HG02973 (cell line): Measurements from ENCODE around the gene FLACC1.
A peak's percentile ranks its signal among the peaks of the same experiment; 100 is the strongest.
"Not testable (repeated sequence)": the region's sequence is repeated elsewhere in the genome, so short reads cannot be mapped to it uniquely, and the experiment has no call there.

Experiments
- ATAC-seq: cut with Tn5 transposase; IDR thresholded peaks from one replicate; pipeline ENCODE4 v1.9.1; 2021; ENCODE audit warnings: moderate library complexity; ENCODE audit not compliant: unreplicated experiment

The FLACC1 gene

DNA sequence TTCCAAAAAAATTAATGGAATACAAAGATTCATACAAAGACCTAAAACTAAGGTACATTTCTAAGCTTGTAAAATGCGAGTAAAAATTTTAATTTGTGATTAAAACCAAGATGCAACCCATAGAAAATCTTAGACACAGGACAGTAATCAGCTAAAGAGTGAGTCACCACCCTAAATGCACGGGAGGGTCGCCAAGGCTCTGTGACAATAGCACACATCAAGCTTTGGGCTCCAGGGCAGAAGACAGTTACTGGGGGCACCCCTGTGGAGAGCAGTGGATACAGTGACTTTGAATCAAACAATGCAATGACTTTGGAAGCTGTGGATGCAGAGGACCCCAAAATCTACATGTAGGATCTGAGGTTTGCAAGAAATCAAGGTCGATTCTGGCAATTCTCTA lies 7.5 kb downstream of the FLACC1 start:
- ATAC-seq: no peak

DNA sequence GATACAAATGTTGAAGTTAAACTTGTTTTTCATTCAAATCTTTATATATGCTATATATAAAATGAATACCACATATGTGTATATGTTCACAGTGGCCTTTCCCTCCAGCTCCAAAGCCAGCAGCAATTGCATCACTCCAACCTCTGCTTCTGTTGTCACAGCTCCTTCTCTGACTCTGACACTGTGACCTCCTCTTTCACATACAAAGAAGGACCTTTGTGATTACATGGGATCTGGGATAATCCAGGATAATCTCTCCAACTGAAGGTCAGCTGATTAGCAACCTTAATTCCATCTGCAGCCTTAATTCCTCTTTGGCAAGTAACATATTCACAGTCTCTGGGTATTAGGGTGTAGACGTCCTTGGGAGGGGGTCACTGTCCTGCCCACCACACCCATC lies 8.4 kb downstream of the FLACC1 start:
- ATAC-seq: no peak

DNA sequence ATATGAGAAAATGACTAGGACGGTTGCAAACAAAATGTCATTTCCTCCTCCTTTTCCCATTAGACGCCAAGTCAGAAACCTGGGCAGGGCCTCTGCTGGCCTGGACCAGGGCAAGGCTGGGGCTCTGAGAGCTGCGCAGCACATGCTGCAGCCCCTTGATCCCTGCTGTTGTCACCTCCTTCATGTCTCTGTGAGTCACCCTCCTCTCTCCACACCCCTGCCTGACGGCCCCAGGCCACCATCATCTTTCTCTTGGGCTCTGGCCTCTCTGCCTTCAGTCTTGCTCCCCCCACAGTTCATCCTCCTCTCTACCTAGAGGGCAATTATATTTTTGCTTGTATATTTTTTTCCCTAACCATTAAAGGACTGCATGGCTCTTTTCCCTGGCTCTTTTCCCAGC lies 10.0 kb downstream of the FLACC1 start:
- ATAC-seq: no peak

- no peak for ATAC-seq
Measured at GRCh38 chr2:201345625-201346213, 11.4 kb downstream of the FLACC1 start.

- peak; percentile 80 for ATAC-seq
Measured at GRCh38 chr2:201344663-201345366, 12.3 kb downstream of the FLACC1 start.

DNA sequence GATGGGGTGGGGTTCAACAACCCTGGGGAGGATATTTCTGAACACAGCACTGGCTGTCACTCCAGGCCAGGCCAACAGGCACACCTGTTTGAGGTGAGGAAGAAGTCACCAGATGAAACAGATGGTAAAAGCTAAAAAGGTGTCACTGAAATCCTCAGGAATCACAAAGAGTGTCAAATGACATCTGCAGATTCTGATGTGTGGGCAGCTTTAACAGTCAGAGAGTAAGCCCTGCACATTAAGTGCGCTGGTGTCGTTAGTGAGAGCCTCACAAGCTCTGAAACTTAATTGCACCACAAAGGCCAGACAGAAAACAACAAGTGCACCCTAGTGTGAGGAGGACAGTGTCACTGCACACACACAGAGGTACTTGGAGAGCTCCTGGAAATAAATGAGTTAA lies 13.6 kb downstream of the FLACC1 start:
- ATAC-seq: no peak

GRCh38 chr2:201342923-201343322 lies 14.2 kb downstream of the FLACC1 start:
- ATAC-seq: no peak

- no peak for ATAC-seq
Measured at GRCh38 chr2:201329409-201329808, 27.7 kb downstream of the FLACC1 start.

DNA sequence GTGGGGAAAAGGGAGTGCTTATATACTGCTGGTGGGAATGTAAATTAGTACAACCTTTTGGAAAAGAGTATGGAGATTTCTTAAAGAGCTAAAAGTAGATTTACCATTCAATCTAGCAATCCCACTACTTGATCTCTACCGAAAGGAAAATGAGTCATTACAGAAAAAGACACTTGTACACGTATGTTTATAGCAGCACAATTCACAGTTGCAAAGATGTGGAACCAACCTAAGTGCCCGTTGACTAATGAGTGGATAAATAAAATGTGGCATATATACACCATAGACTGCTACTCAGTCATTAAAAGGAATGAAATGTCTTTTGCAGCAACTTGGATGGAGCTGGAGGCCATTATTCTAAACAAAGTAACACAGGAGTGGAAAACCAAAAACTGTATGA lies 29.5 kb downstream of the FLACC1 start:
- no peak for ATAC-seq

GRCh38 chr2:201322772-201323171 lies 34.4 kb downstream of the FLACC1 start:
- no peak for ATAC-seq

DNA sequence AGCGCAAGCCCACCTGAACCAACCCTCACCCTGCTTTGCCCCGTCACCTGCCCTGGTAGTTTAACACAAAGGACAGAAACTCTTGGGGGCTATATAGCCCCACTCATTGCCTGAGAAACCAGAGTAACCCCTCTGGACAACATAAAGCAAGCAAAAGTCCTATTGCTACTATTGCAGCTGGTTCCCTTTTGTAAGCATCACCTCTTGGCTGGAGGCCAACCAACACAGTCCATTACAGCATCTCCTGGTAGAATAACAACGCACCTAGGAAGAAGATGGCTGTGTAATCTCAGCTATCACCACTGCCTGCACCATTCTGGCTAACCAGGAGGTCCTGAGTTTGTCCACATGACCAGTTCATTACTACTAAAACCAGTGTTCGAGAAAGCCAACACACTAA lies 36.4 kb downstream of the FLACC1 start:
- ATAC-seq: no peak

GRCh38 chr2:201320257-201320656 lies 36.9 kb downstream of the FLACC1 start:
- no peak for ATAC-seq

- ATAC-seq: no peak
Measured at GRCh38 chr2:201319511-201319910, 37.6 kb downstream of the FLACC1 start.

- no peak for ATAC-seq
Measured at GRCh38 chr2:201313362-201313761, 43.8 kb downstream of the FLACC1 start.

DNA sequence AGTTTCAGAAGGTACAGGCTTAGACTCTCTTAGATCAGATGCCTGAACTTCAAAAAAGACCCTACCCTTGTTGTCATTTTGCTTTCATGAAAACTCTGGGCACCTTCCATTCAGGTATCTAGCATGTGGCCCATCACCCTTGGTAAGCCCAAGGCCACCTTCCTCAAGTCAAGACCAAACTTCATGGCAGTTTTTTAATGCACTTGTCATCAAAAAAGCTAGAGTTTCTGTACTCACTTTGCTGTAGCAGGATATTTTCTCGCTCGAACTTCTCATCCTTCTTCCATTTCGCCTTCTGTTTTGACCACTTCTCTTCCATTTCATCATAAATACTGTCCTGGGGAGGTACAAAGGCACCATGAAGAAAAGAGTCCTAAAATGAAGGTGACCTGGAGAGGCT lies 48.2 kb downstream of the FLACC1 start:
- no peak for ATAC-seq

GRCh38 chr2:201307876-201308275 lies 49.3 kb downstream of the FLACC1 start:
- no peak for ATAC-seq

DNA sequence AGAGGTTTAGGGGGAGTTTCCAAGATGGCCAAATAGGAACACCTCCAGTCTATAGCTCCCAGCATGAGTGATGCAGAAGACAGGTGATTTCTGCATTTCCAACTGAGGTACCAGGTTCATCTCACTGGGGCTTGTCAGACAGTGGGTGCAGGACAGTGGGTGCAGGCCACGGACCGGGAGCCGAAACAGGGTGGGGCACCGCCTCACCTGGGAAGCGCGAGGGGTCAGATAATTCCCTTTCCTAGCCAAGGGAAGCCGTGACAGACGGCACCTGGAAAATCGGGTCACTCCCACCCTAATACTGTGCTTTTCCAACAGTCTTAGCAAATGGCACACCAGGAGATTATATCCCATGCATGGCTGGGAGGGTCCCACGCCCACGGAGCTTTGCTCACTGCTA lies 57.2 kb downstream of the FLACC1 start:
- not testable (repeated sequence) for ATAC-seq

- ATAC-seq: no peak
Measured at GRCh38 chr2:201298462-201299052, 58.6 kb downstream of the FLACC1 start.

DNA sequence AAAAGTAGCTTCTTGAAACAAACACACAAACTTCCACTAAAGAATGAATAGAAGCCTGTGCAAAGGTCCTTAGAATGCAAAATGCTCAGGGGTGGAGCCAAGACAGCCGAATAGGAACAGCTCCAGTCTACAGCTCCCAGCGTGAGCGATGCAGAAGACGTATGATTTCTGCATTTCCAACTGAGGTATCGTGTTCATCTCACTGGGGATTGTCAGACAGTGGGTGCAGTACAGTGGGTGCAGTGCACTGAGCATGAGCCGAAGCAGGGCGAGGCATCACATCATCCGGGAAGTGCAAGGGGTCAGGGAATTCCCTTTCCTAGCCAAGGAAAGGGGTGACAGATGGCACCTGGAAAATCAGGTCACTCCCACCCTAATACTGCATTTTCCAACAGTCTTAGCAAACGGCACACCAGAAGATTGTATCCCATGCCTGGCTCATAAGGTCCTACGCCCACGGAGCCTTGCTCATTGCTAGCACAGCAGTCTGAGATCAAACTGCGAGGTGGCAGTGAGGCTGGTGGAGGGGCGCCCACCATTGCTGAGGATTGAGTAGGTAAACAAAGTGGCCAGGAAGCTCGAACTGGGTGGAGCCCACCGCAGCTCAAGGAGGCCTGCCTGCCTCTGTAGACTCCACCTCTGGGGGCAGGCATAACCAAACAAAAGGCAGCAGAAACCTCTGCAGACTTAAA lies 66.5 kb downstream of the FLACC1 start:
- not testable (repeated sequence) for ATAC-seq

DNA sequence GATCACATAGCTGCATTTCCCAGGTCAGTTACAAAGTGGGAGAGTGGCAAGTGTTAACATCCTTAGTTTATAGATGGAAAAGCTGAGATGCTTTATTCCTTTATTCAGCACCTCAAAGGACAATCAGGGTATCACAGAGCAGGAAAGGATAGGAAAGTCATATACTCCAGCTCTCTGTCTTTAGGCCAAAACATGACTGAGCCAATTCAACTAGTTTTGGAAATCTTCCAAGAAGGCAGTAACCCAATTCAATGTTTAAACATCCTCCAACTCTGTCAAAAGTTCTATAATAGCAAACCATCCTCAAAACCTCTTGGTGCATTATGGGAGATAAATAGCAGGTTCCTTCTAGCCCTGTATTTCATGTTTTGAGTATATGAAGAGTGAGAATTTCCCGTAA lies 71.6 kb downstream of the FLACC1 start:
- ATAC-seq: no peak

- no peak for ATAC-seq
Measured at GRCh38 chr2:201280191-201281040, 76.7 kb downstream of the FLACC1 start.
